PC-3 (cell line): ENCODE data around the gene P2RX6. TPM values are rescaled to one million over a fixed set of nuclear protein-coding genes. Genes with fewer than 3 reads are reported as not detected.
"Not testable (repeated sequence)": the region's sequence is repeated elsewhere in the genome, so short reads cannot be mapped to it uniquely, and the experiment has no call there.

Source experiments
- ATAC-seq: fragments of 200-7000 bp; cut with Tn5 transposase; 2 replicates; pipeline ENCODE4 v1.9.1; 2020; ENCODE audit warnings: mild to moderate bottlenecking, moderate library complexity
- BruUV-seq: library from RNA; stranded (reverse); fragments of 400-500 nt; replicated peaks from 2 replicates; lab custom pipeline; 2021; lab: Mats Ljungman, UMichigan
- CTCF ChIA-PET: fragments of 300-600 bp; sonication (Branson Sonifier 250); formaldehyde crosslinking; loops from one replicate; lab custom pipeline; 2022; ENCODE audit warnings: antibody characterized with exemption; lab: Charles Lee
- POLR2A ChIA-PET: fragments of 300-600 bp; sonication (Branson Sonifier 250); formaldehyde crosslinking; loops from one replicate; lab custom pipeline; 2022; ENCODE audit warnings: antibody characterized with exemption; ENCODE audit not compliant: unreplicated experiment; lab: Charles Lee
- DNase-seq: peaks from one replicate; pipeline ENCODE4 v3.0.0-alpha.2; 2015
- H2AFZ ChIP-seq: fragments of 300-600 bp; sonication (generic); 2 replicates; pipeline ENCODE4 v1.6.0; 2016; ENCODE audit warnings: antibody characterized with exemption, low read length
- H3F3A ChIP-seq: fragments of 300-600 bp; sonication (generic); one replicate; pipeline ENCODE4 v1.6.0; 2017; ENCODE audit warnings: antibody characterized with exemption, low read length, control low read depth, mild to moderate bottlenecking; ENCODE audit not compliant: unreplicated experiment
- H3K27ac ChIP-seq: fragments of 300-600 bp; sonication (generic); 2 replicates; pipeline ENCODE4 v1.5.1; 2016; ENCODE audit warnings: mild to moderate bottlenecking, low read length
- H3K27me3 ChIP-seq: fragments of 300-600 bp; sonication (generic); 2 replicates; pipeline ENCODE4 v1.6.1; 2016; ENCODE audit warnings: low read length, mixed read lengths
- H3K36me3 ChIP-seq: fragments of 300-600 bp; sonication (generic); 2 replicates; pipeline ENCODE4 v1.6.1; 2016; ENCODE audit warnings: low read depth, mixed run types, low read length, mixed read lengths
- H3K4me1 ChIP-seq: fragments of 300-600 bp; sonication (generic); 2 replicates; pipeline ENCODE4 v1.5.1; 2016; ENCODE audit warnings: low read length; ENCODE audit not compliant: insufficient read depth
- H3K4me2 ChIP-seq: fragments of 300-600 bp; sonication (generic); 2 replicates; pipeline ENCODE4 v1.6.0; 2016; ENCODE audit warnings: low read length
- H3K4me3 ChIP-seq: fragments of 300-600 bp; sonication (generic); 2 replicates; pipeline ENCODE4 v1.5.1; 2016; ENCODE audit warnings: mild to moderate bottlenecking, low read length, mixed read lengths
- H3K79me2 ChIP-seq: fragments of 300-600 bp; sonication (generic); 2 replicates; pipeline ENCODE4 v1.6.1; 2017; ENCODE audit warnings: low read length, mixed read lengths
- H3K9ac ChIP-seq: fragments of 300-600 bp; sonication (generic); 2 replicates; pipeline ENCODE4 v1.6.0; 2016; ENCODE audit warnings: mild to moderate bottlenecking, low read length
- H3K9me2 ChIP-seq: fragments of 300-600 bp; sonication (generic); replicated peaks from 2 replicates; pipeline ENCODE4 v1.6.1; 2016; ENCODE audit warnings: mixed run types, low read length, mixed read lengths
- H3K9me3 ChIP-seq: fragments of 300-600 bp; sonication (generic); 2 replicates; pipeline ENCODE4 v1.6.1; 2016; ENCODE audit warnings: low read length, mixed read lengths
- H4K20me1 ChIP-seq: fragments of 300-600 bp; sonication (generic); 2 replicates; pipeline ENCODE4 v1.6.1; 2016; ENCODE audit warnings: low read length, mixed read lengths
- EZH2 ChIP-seq: fragments of 300-600 bp; sonication (generic); IDR thresholded peaks from one replicate; pipeline ENCODE4 v1.6.1; 2017; ENCODE audit warnings: antibody characterized with exemption, mild to moderate bottlenecking, low read length; ENCODE audit not compliant: unreplicated experiment
- EZH2phosphoT487 ChIP-seq: fragments of 300-600 bp; sonication (generic); IDR thresholded peaks from 2 replicates; pipeline ENCODE4 v1.6.1; 2018; ENCODE audit warnings: mild to moderate bottlenecking, antibody characterized with exemption, low read length, borderline replicate concordance
- intact Hi-C: fragments of 100-400 bp; cut with micrococcal nuclease; formaldehyde crosslinking; loops from 2 replicates; pipeline ENCODE4 v1.9.0; 2023
- total RNA-seq: library from RNA; depleted of rRNA; stranded (reverse); fragments of >200 nt; gene quantifications from 2 replicates; pipeline ENCODE4 v1.2.3, GENCODE V29; 2014
- TF ChIP-seq, protein P1 (sequence below): fragments of 300-600 bp; sonication (generic); conservative IDR thresholded peaks from 2 replicates; pipeline ENCODE4 v1.5.1; 2017; ENCODE audit warnings: antibody characterized with exemption, low read depth, mild to moderate bottlenecking, low read length

The P2RX6 gene
- total RNA-seq, 1 experiment from 2014 or later, result 1.1 TPM

- DNase-seq, H3F3A ChIP-seq, H3K27me3 ChIP-seq, H3K36me3 ChIP-seq, H3K9me3 ChIP-seq, H3K4me1 ChIP-seq, intact Hi-C loops, H3K9me2 ChIP-seq, H3K4me2 ChIP-seq, H3K27ac ChIP-seq, ATAC-seq, H2AFZ ChIP-seq, H3K4me3 ChIP-seq, BruUV-seq, CTCF ChIA-PET, H3K9ac ChIP-seq, H4K20me1 ChIP-seq, POLR2A ChIA-PET, H3K79me2 ChIP-seq: not testable (repeated sequence)
These were observed 46.8 kb downstream of the P2RX6 start for GRCh38 chr22:21061660-21062321.

- H3K9me3 ChIP-seq, POLR2A ChIA-PET, H3K4me2 ChIP-seq, intact Hi-C loops, H3K4me3 ChIP-seq, H3K36me3 ChIP-seq, H3K4me1 ChIP-seq, H3K79me2 ChIP-seq, H3F3A ChIP-seq, H3K27ac ChIP-seq, H4K20me1 ChIP-seq, ATAC-seq, DNase-seq, H3K9ac ChIP-seq, BruUV-seq, H2AFZ ChIP-seq, H3K9me2 ChIP-seq, CTCF ChIA-PET, H3K27me3 ChIP-seq: not testable (repeated sequence)
These were observed 49.5 kb downstream of the P2RX6 start for GRCh38 chr22:21064425-21064824.

DNA sequence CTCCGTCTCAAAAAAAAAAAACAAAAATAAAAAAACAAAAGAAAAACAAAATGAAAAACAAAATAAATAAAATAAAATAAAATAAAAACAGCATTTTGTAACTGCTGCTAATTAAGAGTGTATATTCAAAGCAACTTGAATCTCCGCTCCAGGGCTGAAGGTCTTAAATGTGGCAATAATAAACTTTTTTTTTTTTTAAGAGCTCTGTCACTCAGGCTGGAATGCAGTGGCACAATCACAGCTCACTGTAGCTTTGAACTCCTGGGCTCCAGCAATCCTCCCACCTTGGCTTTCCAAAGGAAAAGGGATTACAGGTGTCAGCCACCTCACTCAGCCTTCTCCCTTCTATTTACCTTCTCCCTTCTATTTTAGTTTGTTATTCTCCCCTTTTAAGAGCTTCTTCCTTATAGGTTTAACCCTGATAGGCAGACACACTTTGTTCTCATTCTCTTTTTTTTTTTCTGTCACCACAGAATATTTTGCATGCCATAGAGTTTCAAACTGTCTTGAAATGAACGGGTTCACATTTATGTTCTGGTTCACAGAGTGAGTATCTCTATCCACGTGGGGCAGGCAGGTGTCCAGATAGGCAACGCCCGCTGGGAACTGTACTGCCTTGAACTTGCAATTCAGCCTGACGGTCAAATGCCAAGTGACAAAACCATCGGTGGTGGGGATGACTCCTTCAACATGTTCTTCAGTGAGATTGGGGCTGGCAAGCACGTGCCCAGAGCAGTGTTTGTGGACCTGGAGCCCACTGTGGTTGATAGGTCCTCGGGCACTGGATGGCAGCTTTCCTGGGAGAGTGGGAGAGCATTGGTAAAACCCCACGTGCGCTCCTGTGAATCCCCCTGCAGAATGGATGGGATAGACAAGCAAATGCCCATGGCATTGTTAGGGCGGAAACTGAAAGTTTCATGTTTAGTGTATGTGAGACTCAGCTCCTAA, 50.2 kb downstream of the P2RX6 start:
- no peaks in the 10 kb centered on the region for H3K36me3 ChIP-seq
- no peak overlapping the region for H3K4me2 ChIP-seq
- H3K9me3 ChIP-seq, result no peaks in the 10 kb centered on the region
- ATAC-seq (no peak), DNase-seq (no peak)
- no TSS peak for BruUV-seq
- no peak overlapping the region for H3K4me3 ChIP-seq
- H3K27me3 ChIP-seq, result no peaks in the 10 kb centered on the region
- H2AFZ ChIP-seq, result no peak overlapping the region
- TF ChIP-seq, protein P1, sequence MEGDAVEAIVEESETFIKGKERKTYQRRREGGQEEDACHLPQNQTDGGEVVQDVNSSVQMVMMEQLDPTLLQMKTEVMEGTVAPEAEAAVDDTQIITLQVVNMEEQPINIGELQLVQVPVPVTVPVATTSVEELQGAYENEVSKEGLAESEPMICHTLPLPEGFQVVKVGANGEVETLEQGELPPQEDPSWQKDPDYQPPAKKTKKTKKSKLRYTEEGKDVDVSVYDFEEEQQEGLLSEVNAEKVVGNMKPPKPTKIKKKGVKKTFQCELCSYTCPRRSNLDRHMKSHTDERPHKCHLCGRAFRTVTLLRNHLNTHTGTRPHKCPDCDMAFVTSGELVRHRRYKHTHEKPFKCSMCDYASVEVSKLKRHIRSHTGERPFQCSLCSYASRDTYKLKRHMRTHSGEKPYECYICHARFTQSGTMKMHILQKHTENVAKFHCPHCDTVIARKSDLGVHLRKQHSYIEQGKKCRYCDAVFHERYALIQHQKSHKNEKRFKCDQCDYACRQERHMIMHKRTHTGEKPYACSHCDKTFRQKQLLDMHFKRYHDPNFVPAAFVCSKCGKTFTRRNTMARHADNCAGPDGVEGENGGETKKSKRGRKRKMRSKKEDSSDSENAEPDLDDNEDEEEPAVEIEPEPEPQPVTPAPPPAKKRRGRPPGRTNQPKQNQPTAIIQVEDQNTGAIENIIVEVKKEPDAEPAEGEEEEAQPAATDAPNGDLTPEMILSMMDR, result no peak
- TF ChIP-seq EZH2 (no peak), EZH2phosphoT487 (no peak)
- no peaks in the 10 kb centered on the region for H3K79me2 ChIP-seq
- no peaks in the 10 kb centered on the region for H4K20me1 ChIP-seq
- H3K9ac ChIP-seq, result no peak overlapping the region
- CTCF ChIA-PET, result no interaction called here
- H3K4me1 ChIP-seq, result no peaks in the 10 kb centered on the region
- intact Hi-C loops, result no loop called here
- H3K27ac ChIP-seq, result no peak overlapping the region
- POLR2A ChIA-PET, result interaction anchor here (0.6 kb wide), 1 partner anchor 134 kb away, joined by 4 read pairs; no protein-coding TSS in a partner anchor
- no peaks in the 10 kb centered on the region for H3K9me2 ChIP-seq
- no peaks in the 10 kb centered on the region for H3F3A ChIP-seq
